ENCODE results near the gene MRGPRF.

Gene MRGPRF

GRCh38 chr11:69018924-69019323, 5.9 kb upstream of the MRGPRF start:
- no peak for DNase-seq

- DNase-seq = no peak
Observed at GRCh38 chr11:69017951-69018350, 4.9 kb upstream of the MRGPRF start.

GRCh38 chr11:69014898-69015549, 2.0 kb upstream of the MRGPRF start:
- no peak for DNase-seq

DNA sequence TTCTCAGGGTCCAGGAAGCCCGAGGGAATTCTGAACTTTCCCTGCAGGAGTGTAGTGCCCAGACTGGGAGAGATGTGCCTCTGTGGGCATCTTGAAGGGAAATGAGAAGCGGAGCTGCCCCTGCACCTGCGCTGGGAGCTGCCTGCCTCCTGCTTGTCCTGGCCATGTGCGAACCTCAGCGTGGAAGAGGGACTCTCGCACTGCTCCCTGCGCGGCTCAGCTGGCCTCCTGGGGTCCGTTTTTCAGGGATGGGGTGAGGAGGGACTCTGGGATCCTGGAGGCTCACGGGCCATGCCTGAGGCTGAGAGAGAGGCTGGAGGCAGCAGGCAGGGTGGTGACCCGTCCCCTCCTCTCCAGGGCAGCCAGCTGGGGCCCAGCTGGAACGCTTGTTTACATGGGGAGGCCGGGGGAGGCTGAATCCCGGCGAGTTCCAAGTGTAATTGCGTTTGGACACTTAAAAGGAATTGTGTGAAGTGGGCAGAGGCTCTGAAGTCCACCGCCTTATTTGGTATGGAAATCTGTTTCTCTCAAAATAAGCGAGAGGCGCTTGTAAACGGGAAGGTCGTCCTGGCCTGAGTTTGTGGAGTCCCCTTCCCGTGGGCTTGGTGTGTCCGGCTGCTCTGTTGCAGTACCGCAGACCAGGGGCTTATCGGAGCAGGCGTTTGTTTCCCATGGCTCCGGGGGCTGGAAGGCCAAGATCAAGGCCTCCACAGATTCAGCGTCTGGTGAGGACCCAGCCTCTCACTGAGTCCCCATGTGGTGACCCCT, 1.2 kb upstream of the MRGPRF start:
- no peak for DNase-seq

DNA sequence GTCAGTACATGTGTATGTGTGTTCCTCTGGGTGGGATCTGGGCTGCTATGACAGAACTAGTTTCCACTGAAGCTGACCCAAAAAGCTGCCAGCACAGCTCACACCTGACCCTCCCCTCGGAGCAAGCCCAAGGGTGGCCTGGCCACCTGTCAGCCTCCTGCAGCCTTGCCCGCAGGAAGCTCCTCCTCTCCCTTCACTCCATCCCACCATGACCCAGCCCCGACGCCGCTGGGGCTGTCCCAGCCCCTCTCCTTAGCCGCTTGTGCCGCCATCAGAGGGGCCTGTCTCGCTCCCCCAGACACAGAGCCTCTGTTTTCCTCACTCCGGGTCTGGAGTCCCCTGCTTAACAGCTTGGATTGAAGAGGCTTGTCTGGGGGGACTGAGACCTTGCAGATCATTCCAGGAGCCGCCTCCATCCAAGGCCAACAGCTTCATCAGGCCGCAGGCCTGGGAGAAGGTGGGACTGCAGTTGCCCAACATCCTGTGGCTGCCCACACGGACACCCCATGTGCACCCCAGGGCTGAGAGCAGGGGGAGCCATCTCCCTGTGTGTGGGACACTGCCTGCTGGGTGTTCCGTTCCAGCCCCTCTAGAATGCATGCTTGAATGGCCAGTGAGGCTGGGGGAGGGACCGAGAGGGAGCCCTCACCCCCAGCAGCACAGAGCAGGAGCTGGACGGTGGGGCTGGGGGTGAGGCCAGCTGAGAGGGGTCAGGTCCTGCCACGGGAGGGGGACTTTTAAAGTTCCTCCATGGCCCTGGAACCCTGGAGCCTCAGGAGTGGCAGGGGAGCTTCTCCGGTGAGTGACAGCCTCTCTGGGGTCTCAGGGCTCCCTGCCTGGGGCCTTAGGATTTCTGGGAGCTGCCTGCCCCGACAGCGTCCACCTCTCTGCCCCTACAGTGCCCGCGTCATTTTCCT, 696 bp downstream of the MRGPRF start:
- no peak for DNase-seq

GRCh38 chr11:69011624-69012091, 1.4 kb downstream of the MRGPRF start:
- no peak for DNase-seq

- DNase-seq = no peak
Observed at GRCh38 chr11:69010964-69011623, 2.0 kb downstream of the MRGPRF start.

DNA sequence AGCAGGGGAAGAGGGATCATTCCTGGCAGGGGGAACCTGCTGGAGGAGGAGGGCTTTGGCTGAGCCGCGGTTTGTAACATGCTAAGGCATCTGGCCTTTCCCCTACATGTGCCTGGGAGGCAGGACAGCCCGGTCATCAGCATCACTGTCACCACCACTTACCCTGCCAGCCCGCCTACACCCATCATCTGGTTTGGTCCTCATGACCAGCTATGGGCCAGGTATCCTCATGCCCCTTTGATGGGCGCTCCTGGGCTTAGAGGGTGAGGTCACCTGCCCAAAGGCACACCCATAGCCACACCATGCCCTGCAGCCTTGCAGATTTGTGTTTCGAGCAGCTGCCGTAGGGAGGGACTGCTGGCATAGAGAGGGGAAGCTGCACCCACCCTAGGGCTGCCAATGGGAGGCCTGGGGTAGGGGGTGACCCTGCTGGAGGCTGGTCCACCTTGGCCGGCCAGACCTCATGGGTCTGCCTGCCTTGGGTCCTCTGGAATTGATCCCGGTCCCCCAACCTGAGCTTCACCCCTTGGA, 2.6 kb downstream of the MRGPRF start:
- no peak for DNase-seq

DNA sequence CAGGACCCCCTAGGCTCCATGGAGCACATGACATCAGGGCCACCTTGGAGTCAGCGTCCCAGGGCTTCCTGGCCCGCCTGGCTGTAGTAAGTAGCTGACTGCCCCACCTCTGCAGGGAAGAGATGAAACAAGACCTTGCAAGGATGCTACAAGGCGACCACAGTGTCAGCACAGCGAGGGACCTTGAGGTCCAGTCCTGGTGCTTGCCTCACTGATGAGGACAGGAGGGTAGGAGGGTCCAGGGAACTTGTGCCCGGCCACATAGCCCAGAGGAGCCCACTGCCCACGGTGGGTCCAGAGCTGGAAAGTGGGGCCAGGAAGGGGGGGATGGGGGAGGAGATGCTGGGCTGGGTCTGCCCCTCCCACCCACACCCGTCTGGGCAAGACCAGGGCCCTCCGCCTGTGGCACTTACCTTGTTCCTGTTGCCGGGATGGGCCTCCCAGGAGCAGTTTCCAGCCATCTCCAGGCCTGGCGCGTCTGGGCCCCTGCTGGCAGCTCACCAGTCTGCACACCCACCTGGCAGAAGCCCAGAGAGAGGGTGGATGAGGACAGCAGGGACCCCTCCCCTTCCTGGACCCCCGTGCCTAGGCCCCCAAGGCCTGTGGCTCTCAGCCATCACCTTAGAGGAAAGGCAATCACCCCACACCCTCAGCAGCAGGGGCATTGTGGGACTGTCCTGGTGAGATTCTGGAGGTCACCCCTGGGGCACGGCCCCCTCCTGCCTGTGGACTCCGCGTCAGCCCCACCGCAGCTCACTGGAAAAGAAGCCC, 3.4 kb downstream of the MRGPRF start:
- no peak for DNase-seq

- DNase-seq = no peak
Observed at GRCh38 chr11:69008737-69009440, 4.2 kb downstream of the MRGPRF start.

GRCh38 chr11:69007975-69008381, 5.1 kb downstream of the MRGPRF start:
- DNase-seq = no peak

GRCh38 chr11:69006816-69007215, 6.2 kb downstream of the MRGPRF start:
- no peak for DNase-seq

- no peak for DNase-seq
Observed at GRCh38 chr11:69005631-69006368, 7.2 kb downstream of the MRGPRF start.

DNA sequence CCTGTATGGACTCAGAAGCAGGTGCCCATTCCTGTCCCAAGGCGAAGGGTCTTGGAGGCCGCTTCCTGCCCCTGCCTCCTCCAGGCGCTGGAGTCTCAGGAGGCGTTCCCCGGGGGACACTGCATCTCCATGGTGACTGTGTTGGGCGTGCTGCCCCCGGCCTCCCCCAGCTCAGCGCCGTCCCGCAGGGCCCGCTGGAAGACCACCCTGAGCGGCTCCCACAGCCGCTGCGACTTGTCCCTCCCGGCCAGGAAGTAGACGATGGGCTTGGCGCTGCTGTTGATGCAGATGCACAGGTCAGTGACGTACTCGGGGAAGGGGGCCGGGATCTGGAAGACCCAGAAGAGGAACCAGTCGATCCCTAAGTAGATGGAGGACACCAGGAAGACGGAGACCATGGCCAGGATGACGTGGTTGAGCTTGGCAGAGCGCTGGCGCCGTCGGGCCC, 7.8 kb downstream of the MRGPRF start:
- DNase-seq = no peak

DNA sequence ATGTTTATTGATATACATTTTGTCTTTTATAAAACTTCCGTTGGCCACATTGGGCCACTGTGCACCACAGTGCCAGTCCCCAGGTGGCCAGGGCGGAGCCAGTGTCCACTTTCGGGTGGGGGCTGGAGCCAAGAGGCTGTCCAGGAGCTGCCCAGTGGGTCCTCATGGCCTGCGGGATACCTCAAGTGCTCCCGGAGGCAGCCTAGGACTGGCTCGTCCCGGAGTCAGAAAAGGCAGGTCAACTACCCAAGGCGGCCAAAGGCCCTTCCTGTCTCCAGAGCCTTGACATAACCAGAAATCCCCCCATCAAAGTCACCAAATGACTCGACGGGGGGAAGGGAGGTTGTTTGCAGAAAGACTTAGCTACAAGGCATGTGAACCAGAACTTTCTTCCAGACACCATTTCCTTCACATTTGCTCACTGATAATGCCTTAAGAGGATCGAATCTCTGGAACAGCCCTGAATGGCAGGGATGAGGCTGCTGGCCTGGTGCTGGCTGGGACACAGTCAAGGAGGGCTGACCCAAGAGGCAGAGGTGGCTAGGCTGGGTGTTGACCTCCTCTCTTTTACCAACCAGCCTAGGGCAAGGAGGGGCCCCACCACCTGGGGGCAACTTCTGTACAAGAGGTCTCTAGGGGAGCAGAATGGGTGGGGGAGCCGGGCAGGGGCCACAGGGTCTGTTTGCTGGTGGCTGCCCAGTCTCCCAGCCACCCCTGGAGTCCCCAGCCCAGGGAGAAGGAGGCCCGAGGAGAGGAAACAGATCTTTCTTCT, 8.4 kb downstream of the MRGPRF start:
- DNase-seq = no peak

DNA sequence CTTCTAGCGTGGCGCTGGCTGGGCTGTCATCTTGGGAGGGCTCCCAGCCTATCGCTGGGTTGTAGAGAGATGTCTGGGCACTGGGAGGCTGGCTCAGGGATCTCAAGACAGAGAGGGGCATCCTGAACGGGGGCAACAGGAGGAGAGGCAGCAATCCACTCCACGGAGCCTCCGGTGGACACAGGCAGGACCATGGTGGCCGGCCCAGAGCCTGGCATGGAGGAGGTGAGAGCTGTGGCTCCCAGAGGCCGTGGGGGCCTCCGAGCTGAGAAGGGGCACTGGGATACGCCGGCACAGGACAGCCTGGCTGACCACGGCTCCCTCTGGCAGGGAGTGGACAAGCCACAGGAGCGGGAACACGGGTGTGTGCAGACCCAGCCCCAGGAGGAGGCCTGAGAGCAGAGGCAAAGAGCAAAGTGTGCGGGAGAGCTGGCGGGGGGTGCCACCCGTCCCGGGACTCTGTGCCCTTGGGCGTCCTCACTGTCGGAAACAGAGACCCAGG, 9.1 kb downstream of the MRGPRF start:
- DNase-seq = no peak

GRCh38 chr11:69003301-69003865, 9.7 kb downstream of the MRGPRF start:
- DNase-seq = no peak

DNA sequence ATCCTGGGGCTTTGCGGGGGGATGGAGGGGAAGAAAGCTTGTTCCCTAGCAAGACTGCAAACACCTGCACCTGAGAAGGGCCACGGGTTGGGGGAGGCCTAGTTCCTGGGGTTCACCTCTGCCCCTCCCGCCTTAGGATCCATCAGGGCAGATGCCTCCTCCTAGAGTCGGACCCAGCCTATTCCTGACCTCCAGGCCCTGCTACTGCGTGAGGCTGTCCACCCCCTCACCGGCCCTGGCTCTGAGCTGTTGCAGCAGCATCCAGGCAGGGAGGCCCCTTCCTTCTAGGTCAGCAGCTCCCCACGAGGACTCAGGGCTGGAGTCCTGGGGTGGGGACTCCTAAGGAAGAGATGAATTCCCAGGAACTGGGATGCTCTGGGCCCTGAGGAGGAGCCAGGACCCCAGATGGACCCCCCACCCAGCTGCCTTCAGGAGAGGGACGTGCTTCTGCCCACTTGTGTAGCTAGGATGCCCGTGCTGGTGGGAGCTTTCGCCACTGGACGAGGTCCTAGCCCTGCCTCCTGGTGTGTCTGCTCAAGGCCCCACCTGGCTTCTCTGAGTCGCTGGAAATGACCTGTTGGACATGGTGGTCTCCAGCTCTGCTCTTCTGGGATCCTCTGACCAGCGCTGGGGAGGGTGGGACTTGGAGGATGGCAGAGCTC, 10.3 kb downstream of the MRGPRF start:
- DNase-seq = no peak

Data from cortex of kidney (tissue), 1 donor.